Motor neuron (in vitro differentiated cells): ENCODE results near the gene DAG1. TPM values are rescaled to one million over a fixed set of nuclear protein-coding genes. Genes with fewer than 3 reads are reported as not detected.
A peak's percentile ranks its signal among the peaks of the same experiment; 100 is the strongest.

Experiments
- ATAC-seq, 8 experiments: fragments of 200-7000 bp; cut with Tn5 transposase; replicated peaks in 6 of 8; 2 replicates each; pipeline ENCODE4 v1.8.0; 2021; ENCODE audit warnings: mild to moderate bottlenecking in 8 of 8, moderate library complexity in 8 of 8
- H3K27ac ChIP-seq, 2 donors: fragments of 250-450 bp; sonication (Bioruptor Pico); 2 replicates each; pipeline ENCODE4 v1.9.0; 2021; ENCODE audit warnings: antibody characterized with exemption in 2 of 2, mild to moderate bottlenecking in 2 of 2, moderate library complexity in 1 of 2
- H3K4me1 ChIP-seq, 2 donors: fragments of 250-450 bp; sonication (Bioruptor Pico); replicated peaks in 1 of 2; 2 replicates each; pipeline ENCODE4 v1.6.1; 2021; ENCODE audit warnings: antibody characterized with exemption in 2 of 2, mild to moderate bottlenecking in 2 of 2, moderate library complexity in 1 of 2
- H3K4me3 ChIP-seq, 5 donors: fragments of 250-450 bp; sonication (Bioruptor Pico); 2 replicates each; pipeline ENCODE4 v1.9.0; 2021; ENCODE audit warnings: antibody characterized with exemption in 5 of 5, mild to moderate bottlenecking in 5 of 5, moderate library complexity in 4 of 5
- WGBS, 10 experiments: fragments of 450-650 bp; shearing (Covaris generic); methylation state at CpG; one replicate each; pipeline ENCODE4 v1.0.0; 2022; 5-methylcytosine and 5-hydroxymethylcytosine counted together
- in situ Hi-C, 9 experiments: fragments of 400-800 bp; cut with MboI; loops; one replicate each; pipeline ENCODE4 v1.15.0; 2021; ENCODE audit warnings: low sequenced_read_pairs in 9 of 9, low pct_unique_long_range_greater_than_20kb in 2 of 9; ENCODE audit not compliant: unreplicated experiment in 9 of 9
- total RNA-seq, 8 experiments: library from RNA; unstranded; fragments of 300-600 nt; gene quantifications; 2 replicates each; pipeline versions ENCODE4 v1.2.3 to v1.2.4, GENCODE V29; 2022

The DAG1 gene
- total RNA-seq, 8 experiments from 2014 or later = 21.6 to 69.1 (median 37.5) TPM

GRCh38 chr3:49506906-49507305 lies 36.8 kb downstream of the DAG1 start:
- in situ Hi-C loops = no loop called here
- no peak for ATAC-seq

GRCh38 chr3:49509028-49509561 lies 39.0 kb downstream of the DAG1 start:
- WGBS, 10 experiments = 0 to 50% (median 29%) methylated on average over 1 to 2 of the region's 2 CpGs; no CpG with 5 or more reads in 2 of the 10 experiments

More at GRCh38 chr3:49506906-49507305, 36.8 kb downstream of the DAG1 start:
- 46 to 100% (median 90%) methylated on average over 1 to 3 of the region's 3 CpGs; no CpG with 5 or more reads in 1 of the 10 experiments for WGBS, 10 experiments
- Histone ChIP-seq H3K27ac (no peak overlapping the region), H3K4me3 (no peak overlapping the region), H3K4me1 (no peaks in the 10 kb centered on the region)

GRCh38 chr3:49511639-49512038 lies 41.6 kb downstream of the DAG1 start:
- no peak for ATAC-seq
- no peak overlapping the region for H3K4me3 ChIP-seq
- no peak overlapping the region for H3K27ac ChIP-seq
- no peaks in the 10 kb centered on the region for H3K4me1 ChIP-seq
- WGBS, 10 experiments = 21 to 100% (median 100%) methylated on average over 1 to 2 of the region's 2 CpGs; no CpG with 5 or more reads in 1 of the 10 experiments
- in situ Hi-C loops = no loop called here

More at GRCh38 chr3:49509028-49509561, 39.0 kb downstream of the DAG1 start:
- in situ Hi-C loops = no loop called here
- Histone ChIP-seq H3K4me3 (no peak overlapping the region), H3K4me1 (no peaks in the 10 kb centered on the region), H3K27ac (no peak overlapping the region)
- no peak for ATAC-seq

GRCh38 chr3:49512781-49513355 lies 42.8 kb downstream of the DAG1 start:
- no peaks in the 10 kb centered on the region for H3K4me1 ChIP-seq
- no peak for ATAC-seq
- H3K4me3 ChIP-seq = no peak overlapping the region
- 67 to 100% (median 100%) methylated on average over 1 of the region's 1 CpG; no CpG with 5 or more reads in 7 of the 10 experiments for WGBS, 10 experiments
- no peak overlapping the region for H3K27ac ChIP-seq
- in situ Hi-C loops = no loop called here

GRCh38 chr3:49513494-49514124 lies 43.5 kb downstream of the DAG1 start:
- peak in 2 of 8 experiments; percentile 59 to 71 for ATAC-seq
- in situ Hi-C loops = no loop called here
- no peak overlapping the region for H3K4me3 ChIP-seq
- WGBS, 10 experiments = 57 to 100% (median 89%) methylated on average over 1 to 4 of the region's 4 CpGs; no CpG with 5 or more reads in 3 of the 10 experiments
- no peak overlapping the region for H3K27ac ChIP-seq
- H3K4me1 ChIP-seq = peaks cover 0 to under 1% of the 10 kb centered on the region in 2 donors

- in situ Hi-C loops = no loop called here
- Histone ChIP-seq H3K27ac (no peak overlapping the region), H3K4me1 (peaks cover 15 to 16% of the 10 kb centered on the region in 2 donors), H3K4me3 (no peak overlapping the region)
- no peak for ATAC-seq
- 60 to 100% (median 90%) methylated on average over 1 to 3 of the region's 3 CpGs; no CpG with 5 or more reads in 3 of the 10 experiments for WGBS, 10 experiments
Observed at GRCh38 chr3:49518016-49518415, 47.9 kb downstream of the DAG1 start.

- WGBS, 10 experiments = 92 to 100% (median 100%) methylated on average over 1 to 5 of the region's 5 CpGs; no CpG with 5 or more reads in 5 of the 10 experiments
- Histone ChIP-seq H3K27ac (no peak overlapping the region), H3K4me1 (peaks cover 15 to 16% of the 10 kb centered on the region in 2 donors), H3K4me3 (no peak overlapping the region)
- in situ Hi-C loops = no loop called here
- ATAC-seq = no peak
Observed at GRCh38 chr3:49518441-49518840, 48.4 kb downstream of the DAG1 start.

GRCh38 chr3:49519296-49519695 lies 49.2 kb downstream of the DAG1 start:
- WGBS, 10 experiments = 19 to 80% (median 55%) methylated on average over 1 to 6 of the region's 6 CpGs; no CpG with 5 or more reads in 6 of the 10 experiments
- Histone ChIP-seq H3K4me1 (peaks cover 15 to 16% of the 10 kb centered on the region in 2 donors), H3K4me3 (no peak overlapping the region), H3K27ac (no peak overlapping the region)
- in situ Hi-C loops = no loop called here
- peak in 5 of 8 experiments; percentile 71 to 89 (median 80) for ATAC-seq

- in situ Hi-C loops = no loop called here
- peaks cover 15 to 16% of the 10 kb centered on the region in 2 donors for H3K4me1 ChIP-seq
- 86 to 100% (median 100%) methylated on average over 1 to 2 of the region's 2 CpGs; no CpG with 5 or more reads in 5 of the 10 experiments for WGBS, 10 experiments
- ATAC-seq = peak in 6 of 8 experiments; percentile 19 to 60 (median 40)
- H3K27ac ChIP-seq = no peak overlapping the region
- no peak overlapping the region for H3K4me3 ChIP-seq
Observed at GRCh38 chr3:49519916-49520385, 49.9 kb downstream of the DAG1 start.

GRCh38 chr3:49523756-49524747 lies 54.0 kb downstream of the DAG1 start:
- Histone ChIP-seq H3K27ac (no peak overlapping the region), H3K4me3 (no peak overlapping the region), H3K4me1 (peaks cover 10 to 13% of the 10 kb centered on the region in 2 donors)
- ATAC-seq = no peak
- 74 to 100% (median 90%) methylated on average over 1 to 3 of the region's 5 CpGs; no CpG with 5 or more reads in 5 of the 10 experiments for WGBS, 10 experiments
- in situ Hi-C loops = no loop called here

- ATAC-seq = no peak
- no peak overlapping the region for H3K27ac ChIP-seq
- no peak overlapping the region for H3K4me3 ChIP-seq
- in situ Hi-C loops = no loop called here
- peaks cover under 1 to 3% of the 10 kb centered on the region in 2 donors for H3K4me1 ChIP-seq
Observed at GRCh38 chr3:49529567-49529966, 59.5 kb downstream of the DAG1 start.

- Histone ChIP-seq H3K4me1 (peaks cover 7 to 9% of the 10 kb centered on the region in 2 donors), H3K27ac (no peak overlapping the region), H3K4me3 (no peak overlapping the region)
- in situ Hi-C loops = no loop called here
- ATAC-seq = no peak
- 50 to 100% (median 82%) methylated on average over 1 to 3 of the region's 5 CpGs; no CpG with 5 or more reads in 2 of the 10 experiments for WGBS, 10 experiments
Observed at GRCh38 chr3:49530231-49530630, 60.2 kb downstream of the DAG1 start.
